Measurements from ENCODE around the gene POU2F1. TPM values are rescaled to one million over a fixed set of nuclear protein-coding genes. Genes with fewer than 3 reads are reported as not detected.

Gene POU2F1
- total and polyA plus RNA-seq, 7 donors: 2.3 to 35.5 (median 15.0) TPM

- intact Hi-C loops (cut with DNase I): no loop called here
- H3K9me3 ChIP-seq: no peaks in the 10 kb centered on the region
- H3K4me3 ChIP-seq: no peak overlapping the region
- H3K27ac ChIP-seq: no peak overlapping the region
- no peak for DNase-seq
- H3K36me3 ChIP-seq: no peaks in the 10 kb centered on the region
- TF ChIP-seq POLR2A (IDR thresholded peaks at IDR 0.05) (no peak), EP300 (IDR thresholded peaks at IDR 0.05) (no peak), POLR2AphosphoS5 (IDR thresholded peaks at IDR 0.05) (no peak), CTCF (IDR thresholded peaks at IDR 0.05) (no peak)
- no peaks in the 10 kb centered on the region for H3K27me3 ChIP-seq
- no peaks in the 10 kb centered on the region for H3K4me1 ChIP-seq
Observed at GRCh38 chr1:167196166-167196565, 24.5 kb upstream of the POU2F1 start.

- H3K9me3 ChIP-seq: no peaks in the 10 kb centered on the region
- intact Hi-C loops (cut with DNase I): no loop called here
- H3K4me3 ChIP-seq: no peak overlapping the region
- WGBS, 2 donors: 0 to 53% methylated on average over 1 of the region's 1 CpG
- TF ChIP-seq CTCF (IDR thresholded peaks at IDR 0.05) (no peak), POLR2A (IDR thresholded peaks at IDR 0.05) (no peak), POLR2AphosphoS5 (IDR thresholded peaks at IDR 0.05) (no peak), EP300 (IDR thresholded peaks at IDR 0.05) (no peak)
- no peak overlapping the region for H3K27ac ChIP-seq
- no peaks in the 10 kb centered on the region for H3K27me3 ChIP-seq
- H3K4me1 ChIP-seq: no peaks in the 10 kb centered on the region
- no peaks in the 10 kb centered on the region for H3K36me3 ChIP-seq
- DNase-seq: no peak
Observed at GRCh38 chr1:167197236-167197635, 23.4 kb upstream of the POU2F1 start.

GRCh38 chr1:167197692-167198091, 23.0 kb upstream of the POU2F1 start:
- no peaks in the 10 kb centered on the region for H3K27me3 ChIP-seq
- no peak overlapping the region for H3K27ac ChIP-seq
- no peaks in the 10 kb centered on the region for H3K4me1 ChIP-seq
- no peaks in the 10 kb centered on the region for H3K9me3 ChIP-seq
- H3K36me3 ChIP-seq: no peaks in the 10 kb centered on the region
- DNase-seq: no peak
- WGBS, 2 donors: 95 to 96% methylated on average over 4 of the region's 4 CpGs
- H3K4me3 ChIP-seq: no peak overlapping the region
- intact Hi-C loops (cut with DNase I): no loop called here
- TF ChIP-seq POLR2AphosphoS5 (IDR thresholded peaks at IDR 0.05) (no peak), CTCF (IDR thresholded peaks at IDR 0.05) (no peak), POLR2A (IDR thresholded peaks at IDR 0.05) (no peak), EP300 (IDR thresholded peaks at IDR 0.05) (no peak)

- WGBS, 2 donors: 38 to 64% methylated on average over 5 of the region's 5 CpGs
- no peaks in the 10 kb centered on the region for H3K27me3 ChIP-seq
- no peak overlapping the region for H3K4me3 ChIP-seq
- no peak for DNase-seq
- TF ChIP-seq CTCF (IDR thresholded peaks at IDR 0.05): no peak
- no peak for TF ChIP-seq POLR2AphosphoS5 (IDR thresholded peaks at IDR 0.05)
- no peak for TF ChIP-seq POLR2A (IDR thresholded peaks at IDR 0.05)
- TF ChIP-seq EP300 (IDR thresholded peaks at IDR 0.05): no peak
- intact Hi-C loops (cut with DNase I): no loop called here
- H3K27ac ChIP-seq: no peak overlapping the region
- H3K36me3 ChIP-seq: no peaks in the 10 kb centered on the region
- H3K9me3 ChIP-seq: no peaks in the 10 kb centered on the region
- H3K4me1 ChIP-seq: no peaks in the 10 kb centered on the region
Observed at GRCh38 chr1:167198518-167199133, 22.1 kb upstream of the POU2F1 start.

GRCh38 chr1:167199656-167200055, 21.0 kb upstream of the POU2F1 start:
- Histone ChIP-seq H3K27me3 (no peaks in the 10 kb centered on the region), H3K36me3 (no peaks in the 10 kb centered on the region), H3K4me1 (no peaks in the 10 kb centered on the region), H3K9me3 (peaks cover 0 to 1% (median 0%) of the 10 kb centered on the region in 4 donors), H3K4me3 (no peak overlapping the region), H3K27ac (no peak overlapping the region)
- TF ChIP-seq CTCF (IDR thresholded peaks at IDR 0.05) (no peak), EP300 (IDR thresholded peaks at IDR 0.05) (no peak), POLR2AphosphoS5 (IDR thresholded peaks at IDR 0.05) (no peak), POLR2A (IDR thresholded peaks at IDR 0.05) (no peak)
- intact Hi-C loops (cut with DNase I): no loop called here
- WGBS, 2 donors: 81 to 89% methylated on average over 2 of the region's 2 CpGs
- no peak for DNase-seq

All from sigmoid colon (tissue), 7 donors.